HG02610 (cell line): ENCODE data around the gene COQ8A.
A peak's percentile ranks its signal among the peaks of the same experiment; 100 is the strongest.
"Not testable (repeated sequence)": the region's sequence is repeated elsewhere in the genome, so short reads cannot be mapped to it uniquely, and the experiment has no call there.

Experiments used
- ATAC-seq: cut with Tn5 transposase; IDR thresholded peaks from one replicate; pipeline ENCODE4 v1.9.1; 2021; ENCODE audit warnings: mild to moderate bottlenecking, moderate library complexity; ENCODE audit not compliant: unreplicated experiment

COQ8A gene

GRCh38 chr1:226983247-226983991 lies 43.3 kb downstream of the COQ8A start:
- ATAC-seq, result no peak

- no peak for ATAC-seq
These were observed 43.9 kb downstream of the COQ8A start for GRCh38 chr1:226983992-226984364.

- no peak for ATAC-seq
These were observed 44.6 kb downstream of the COQ8A start for GRCh38 chr1:226984521-226985238.

- ATAC-seq, result no peak
These were observed 45.2 kb downstream of the COQ8A start for GRCh38 chr1:226985239-226985838.

- no peak for ATAC-seq
These were observed 45.9 kb downstream of the COQ8A start for GRCh38 chr1:226985839-226986463.

GRCh38 chr1:226986496-226987178 lies 46.5 kb downstream of the COQ8A start:
- no peak for ATAC-seq

GRCh38 chr1:226987179-226987536 lies 47.1 kb downstream of the COQ8A start:
- no peak for ATAC-seq

- no peak for ATAC-seq
These were observed 47.7 kb downstream of the COQ8A start for GRCh38 chr1:226987623-226988333.

GRCh38 chr1:226988334-226988666 lies 48.2 kb downstream of the COQ8A start:
- ATAC-seq, result no peak

- no peak for ATAC-seq
These were observed 49.2 kb downstream of the COQ8A start for GRCh38 chr1:226989085-226989920.

GRCh38 chr1:226990133-226990716 lies 50.1 kb downstream of the COQ8A start:
- ATAC-seq, result peak; percentile 81

GRCh38 chr1:226991920-226992319 lies 51.8 kb downstream of the COQ8A start:
- ATAC-seq, result no peak

- no peak for ATAC-seq
These were observed 53.9 kb downstream of the COQ8A start for GRCh38 chr1:226993814-226994585.

GRCh38 chr1:226994586-226995364 lies 54.7 kb downstream of the COQ8A start:
- peak; percentile 0 for ATAC-seq

- ATAC-seq, result peak; percentile 98
These were observed 55.6 kb downstream of the COQ8A start for GRCh38 chr1:226995365-226996332.

- ATAC-seq, result not testable (repeated sequence)
These were observed 59.5 kb downstream of the COQ8A start for GRCh38 chr1:226999579-226999978.
